SU-DHL-6 (cell line): ENCODE data around the gene SLC44A3.

ENCODE experiments used
- H2AFZ ChIP-seq: fragments of 200-600 bp; sonication (generic); 2 replicates; pipeline ENCODE4 v1.6.1; 2014; ENCODE audit warnings: low read depth, mild to moderate bottlenecking, moderate library complexity, mixed read lengths, antibody characterized with exemption, low read length; ENCODE audit not compliant: severe bottlenecking
- H3F3A ChIP-seq: fragments of 200-600 bp; shearing (Covaris generic); 2 replicates; pipeline ENCODE4 v1.6.0; 2016; ENCODE audit warnings: antibody characterized with exemption, mild to moderate bottlenecking; ENCODE audit not compliant: insufficient read depth
- H3K27ac ChIP-seq: fragments of 200-600 bp; sonication (generic); 2 replicates; pipeline ENCODE4 v1.5.1; 2016; ENCODE audit warnings: low read depth, mild to moderate bottlenecking, low read length, moderate library complexity, mixed read lengths
- H3K27me3 ChIP-seq: fragments of 200-600 bp; sonication (generic), shearing (Covaris generic); 2 replicates; pipeline ENCODE4 v1.6.0; 2014; ENCODE audit warnings: mild to moderate bottlenecking, low read length
- H3K36me3 ChIP-seq: fragments of 200-600 bp; sonication (generic); 2 replicates; pipeline ENCODE4 v1.6.1; 2014; ENCODE audit warnings: mild to moderate bottlenecking, low read length, mixed read lengths
- H3K4me2 ChIP-seq: fragments of 300-600, 200-600 bp; shearing (Covaris generic), sonication (generic); 2 replicates; pipeline ENCODE4 v1.6.0; 2014; ENCODE audit warnings: low read length, low read depth, mild to moderate bottlenecking; ENCODE audit not compliant: poor library complexity, severe bottlenecking
- H3K4me3 ChIP-seq: fragments of 200-600 bp; sonication (generic); 2 replicates; pipeline ENCODE4 v1.5.1; 2014; ENCODE audit warnings: antibody characterized with exemption, low read length, mild to moderate bottlenecking, mixed read lengths; ENCODE audit not compliant: insufficient read depth, poor library complexity, severe bottlenecking
- H3K79me2 ChIP-seq: fragments of 200-600 bp; sonication (generic); 2 replicates; pipeline ENCODE4 v1.6.1; 2014; ENCODE audit warnings: mild to moderate bottlenecking, low read length, moderate library complexity; ENCODE audit not compliant: insufficient read depth
- H3K9ac ChIP-seq: fragments of 200-600 bp; sonication (generic); 2 replicates; pipeline ENCODE4 v1.7.0; 2014; ENCODE audit warnings: mild to moderate bottlenecking, low read length
- H3K9me2 ChIP-seq: fragments of 200-600 bp; sonication (generic); replicated peaks from 2 replicates; pipeline ENCODE4 v1.6.1; 2014; ENCODE audit warnings: low read length; ENCODE audit not compliant: insufficient read depth
- H3K9me3 ChIP-seq: fragments of 200-600 bp; sonication (generic); 2 replicates; pipeline ENCODE4 v1.6.1; 2014; ENCODE audit warnings: low read length, mixed read lengths; ENCODE audit not compliant: insufficient read depth
- H4K20me1 ChIP-seq: fragments of 200-600 bp; sonication (generic); 2 replicates; pipeline ENCODE4 v1.6.1; 2014; ENCODE audit warnings: low read depth, mild to moderate bottlenecking, antibody characterized with exemption, low read length, moderate library complexity, mixed read lengths
- CTCF ChIP-seq: fragments of 200-600 bp; sonication (generic); IDR thresholded peaks from one replicate; pipeline ENCODE4 v1.5.1; 2017; ENCODE audit warnings: antibody characterized with exemption, mild to moderate bottlenecking, low read length, moderate library complexity; ENCODE audit not compliant: insufficient read depth, poor library complexity, severe bottlenecking
- EZH2phosphoT487 ChIP-seq: fragments of 200-600 bp; sonication (generic), shearing (Covaris generic); conservative IDR thresholded peaks from 2 replicates; pipeline ENCODE4 v1.6.1; 2018; ENCODE audit warnings: mild to moderate bottlenecking, antibody characterized with exemption, low read length, moderate library complexity, mixed read lengths

SLC44A3 gene

GRCh38 chr1:94873520-94874351 lies 53.6 kb downstream of the SLC44A3 start:
- no peaks in the 10 kb centered on the region for H3F3A ChIP-seq
- H3K4me2 ChIP-seq = no peak overlapping the region
- no peaks in the 10 kb centered on the region for H3K79me2 ChIP-seq
- H3K36me3 ChIP-seq = no peaks in the 10 kb centered on the region
- no peak overlapping the region for H2AFZ ChIP-seq
- H3K27me3 ChIP-seq = no peaks in the 10 kb centered on the region
- no peaks in the 10 kb centered on the region for H3K9me3 ChIP-seq
- no peaks in the 10 kb centered on the region for H4K20me1 ChIP-seq
- no peak for TF ChIP-seq EZH2phosphoT487
- TF ChIP-seq CTCF = no peak
- no peaks in the 10 kb centered on the region for H3K9me2 ChIP-seq
- no peak overlapping the region for H3K27ac ChIP-seq
- H3K9ac ChIP-seq = no peak overlapping the region
- no peak overlapping the region for H3K4me3 ChIP-seq

GRCh38 chr1:94874423-94874822 lies 54.3 kb downstream of the SLC44A3 start:
- H4K20me1 ChIP-seq = no peaks in the 10 kb centered on the region
- H3K9me3 ChIP-seq = no peaks in the 10 kb centered on the region
- no peak overlapping the region for H2AFZ ChIP-seq
- H3K9me2 ChIP-seq = no peaks in the 10 kb centered on the region
- H3K4me2 ChIP-seq = no peak overlapping the region
- no peak overlapping the region for H3K4me3 ChIP-seq
- TF ChIP-seq CTCF (no peak), EZH2phosphoT487 (no peak)
- no peaks in the 10 kb centered on the region for H3F3A ChIP-seq
- H3K27ac ChIP-seq = no peak overlapping the region
- H3K27me3 ChIP-seq = no peaks in the 10 kb centered on the region
- no peaks in the 10 kb centered on the region for H3K36me3 ChIP-seq
- no peaks in the 10 kb centered on the region for H3K79me2 ChIP-seq
- no peak overlapping the region for H3K9ac ChIP-seq

GRCh38 chr1:94875794-94876193 lies 55.6 kb downstream of the SLC44A3 start:
- Histone ChIP-seq H3K4me3 (no peak overlapping the region), H4K20me1 (no peaks in the 10 kb centered on the region), H3K4me2 (no peak overlapping the region), H3K36me3 (no peaks in the 10 kb centered on the region), H3K27me3 (no peaks in the 10 kb centered on the region), H3K27ac (no peak overlapping the region), H3K79me2 (no peaks in the 10 kb centered on the region), H3K9ac (no peak overlapping the region), H3K9me2 (no peaks in the 10 kb centered on the region), H2AFZ (no peak overlapping the region), H3F3A (no peaks in the 10 kb centered on the region), H3K9me3 (no peaks in the 10 kb centered on the region)
- TF ChIP-seq CTCF (no peak), EZH2phosphoT487 (no peak)
